ENCODE results near the gene CCDC141. TPM values are rescaled to one million over a fixed set of nuclear protein-coding genes. Genes with fewer than 3 reads are reported as not detected.

CCDC141 gene
- total RNA-seq, 3 donors from 2014 or later (not counting 1 experiment from before 2014, with no cell fraction given), result 2.0 to 3.1 (median 2.0) TPM

GRCh38 chr2:178998539-178998938 is 51.4 kb downstream of the CCDC141 start:
- ATAC-seq (no peak), DNase-seq (no peak)
- WGBS (ENCODE audit: insufficient coverage), result 78% methylated on average over 1 of the region's 2 CpGs
- no peaks in the 10 kb centered on the region for H3K4me1 ChIP-seq (ENCODE audit: control insufficient read depth, insufficient read depth, low read length)
- intact Hi-C loops (cut with micrococcal nuclease), result no loop called here
- peaks cover 2% of the 10 kb centered on the region for H3K9me3 ChIP-seq (ENCODE audit: control insufficient read depth, insufficient read depth, low read length)
- Mint-ChIP-seq H3K4me1 (no peaks in the 10 kb centered on the region), H3K9me3 (peaks cover 0 to 6% of the 10 kb centered on the region in 2 donors), H3K36me3 (no peaks in the 10 kb centered on the region), H3K27me3 (ENCODE audit: low read depth in 2 of 2) (no peaks in the 10 kb centered on the region), H3K4me3 (no peak overlapping the region), H3K27ac (no peak overlapping the region)
- no peak overlapping the region for H3K4me3 ChIP-seq (ENCODE audit: low read length)
- no peaks in the 10 kb centered on the region for H3K27me3 ChIP-seq (ENCODE audit: control insufficient read depth, insufficient read depth, low read length)
- TF ChIP-seq CTCF (IDR thresholded peaks at IDR 0.05), result no peak
- H3K27ac ChIP-seq (ENCODE audit: low read length), result no peak overlapping the region
- no peaks in the 10 kb centered on the region for H3K36me3 ChIP-seq (ENCODE audit: control insufficient read depth, insufficient read depth, low read length)

DNA sequence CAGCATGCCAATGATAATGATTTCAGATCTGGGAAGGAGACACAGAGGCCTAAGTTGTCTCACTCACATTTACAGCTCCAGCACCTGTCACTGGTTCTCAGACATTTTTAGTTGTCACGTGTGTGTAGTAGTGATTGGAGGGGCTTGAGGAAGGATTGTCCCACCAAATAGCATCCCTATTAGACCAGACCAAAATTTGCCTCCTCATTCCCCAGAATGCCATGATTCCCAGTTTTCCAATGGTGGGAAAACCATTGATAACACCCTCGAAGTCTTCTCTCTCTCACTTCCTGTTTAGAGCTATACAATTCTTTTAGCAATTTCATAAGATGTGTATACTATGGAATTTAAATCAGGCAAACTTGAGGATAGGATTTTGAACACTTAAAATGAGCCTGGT is 52.5 kb downstream of the CCDC141 start:
- ATAC-seq (no peak), DNase-seq (no peak)
- no peaks in the 10 kb centered on the region for H3K27me3 ChIP-seq (ENCODE audit: control insufficient read depth, insufficient read depth, low read length)
- intact Hi-C loops (cut with micrococcal nuclease), result no loop called here
- H3K4me3 ChIP-seq (ENCODE audit: low read length), result no peak overlapping the region
- H3K4me1 ChIP-seq (ENCODE audit: control insufficient read depth, insufficient read depth, low read length), result no peaks in the 10 kb centered on the region
- no peak for TF ChIP-seq CTCF (IDR thresholded peaks at IDR 0.05)
- Mint-ChIP-seq H3K9me3 (peaks cover 0 to 6% of the 10 kb centered on the region in 2 donors), H3K27me3 (ENCODE audit: low read depth in 2 of 2) (no peaks in the 10 kb centered on the region), H3K36me3 (no peaks in the 10 kb centered on the region), H3K27ac (no peak overlapping the region), H3K4me1 (no peaks in the 10 kb centered on the region), H3K4me3 (no peak overlapping the region)
- no peaks in the 10 kb centered on the region for H3K36me3 ChIP-seq (ENCODE audit: control insufficient read depth, insufficient read depth, low read length)
- no peak overlapping the region for H3K27ac ChIP-seq (ENCODE audit: low read length)
- H3K9me3 ChIP-seq (ENCODE audit: control insufficient read depth, insufficient read depth, low read length), result peaks cover 2% of the 10 kb centered on the region
- no CpG with 5 or more reads among the region's 2 CpGs for WGBS (ENCODE audit: insufficient coverage)

GRCh38 chr2:178997067-178997466 is 52.9 kb downstream of the CCDC141 start:
- Mint-ChIP-seq H3K4me3 (no peak overlapping the region), H3K9me3 (peaks cover 0 to 6% of the 10 kb centered on the region in 2 donors), H3K4me1 (no peaks in the 10 kb centered on the region), H3K27ac (no peak overlapping the region), H3K27me3 (ENCODE audit: low read depth in 2 of 2) (no peaks in the 10 kb centered on the region), H3K36me3 (no peaks in the 10 kb centered on the region)
- TF ChIP-seq CTCF (IDR thresholded peaks at IDR 0.05), result no peak
- WGBS (ENCODE audit: insufficient coverage), result 40% methylated on average over 1 of the region's 1 CpG
- H3K36me3 ChIP-seq (ENCODE audit: control insufficient read depth, insufficient read depth, low read length), result no peaks in the 10 kb centered on the region
- ATAC-seq (no peak), DNase-seq (no peak)
- no peak overlapping the region for H3K4me3 ChIP-seq (ENCODE audit: low read length)
- H3K4me1 ChIP-seq (ENCODE audit: control insufficient read depth, insufficient read depth, low read length), result no peaks in the 10 kb centered on the region
- H3K27me3 ChIP-seq (ENCODE audit: control insufficient read depth, insufficient read depth, low read length), result no peaks in the 10 kb centered on the region
- intact Hi-C loops (cut with micrococcal nuclease), result no loop called here
- no peak overlapping the region for H3K27ac ChIP-seq (ENCODE audit: low read length)
- peaks cover 2% of the 10 kb centered on the region for H3K9me3 ChIP-seq (ENCODE audit: control insufficient read depth, insufficient read depth, low read length)

DNA sequence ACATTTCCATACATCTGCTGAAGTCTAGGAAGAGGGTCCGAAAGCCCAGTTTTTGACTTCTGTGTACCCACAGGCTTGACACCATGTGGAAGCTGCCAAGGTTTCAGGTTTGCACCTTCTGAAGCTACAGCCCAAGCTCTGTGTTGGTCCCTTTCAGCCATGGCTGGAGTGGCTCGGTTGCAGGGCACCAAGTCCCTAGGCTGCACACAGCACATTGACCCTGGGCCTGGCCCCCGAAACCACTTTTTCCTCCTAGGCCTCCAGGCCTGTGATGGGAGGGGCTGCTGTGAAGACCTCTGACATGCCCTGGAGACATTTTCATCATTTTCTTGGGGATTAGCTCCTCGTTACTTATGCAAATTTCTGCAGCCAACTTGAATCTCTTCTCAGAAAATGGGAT is 55.7 kb downstream of the CCDC141 start:
- no peaks in the 10 kb centered on the region for H3K4me1 ChIP-seq (ENCODE audit: control insufficient read depth, insufficient read depth, low read length)
- Mint-ChIP-seq H3K4me3 (no peak overlapping the region), H3K27me3 (ENCODE audit: low read depth in 2 of 2) (no peaks in the 10 kb centered on the region), H3K4me1 (no peaks in the 10 kb centered on the region), H3K9me3 (peaks cover 0 to 6% of the 10 kb centered on the region in 2 donors), H3K27ac (no peak overlapping the region), H3K36me3 (no peaks in the 10 kb centered on the region)
- H3K27ac ChIP-seq (ENCODE audit: low read length), result no peak overlapping the region
- no peak for TF ChIP-seq CTCF (IDR thresholded peaks at IDR 0.05)
- intact Hi-C loops (cut with micrococcal nuclease), result no loop called here
- WGBS (ENCODE audit: insufficient coverage), result 79% methylated on average over 4 of the region's 4 CpGs
- ATAC-seq (no peak), DNase-seq (no peak)
- H3K36me3 ChIP-seq (ENCODE audit: control insufficient read depth, insufficient read depth, low read length), result no peaks in the 10 kb centered on the region
- no peak overlapping the region for H3K4me3 ChIP-seq (ENCODE audit: low read length)
- no peaks in the 10 kb centered on the region for H3K27me3 ChIP-seq (ENCODE audit: control insufficient read depth, insufficient read depth, low read length)
- peaks cover 2% of the 10 kb centered on the region for H3K9me3 ChIP-seq (ENCODE audit: control insufficient read depth, insufficient read depth, low read length)

Data from natural killer cell (primary cell).